CD4-positive, alpha-beta memory T cell (primary cell): ENCODE measurements around the gene ZNF609. TPM values are rescaled to one million over a fixed set of nuclear protein-coding genes. Genes with fewer than 3 reads are reported as not detected.

ENCODE experiments used
- CTCF ChIA-PET: fragments of 350-600 bp; sonication (Branson Sonifier 250); formaldehyde crosslinking; loops from one replicate; lab custom pipeline; 2021; ENCODE audit warnings: inconsistent platforms; ENCODE audit not compliant: partially characterized antibody; lab: Charles Lee
- POLR2A ChIA-PET: fragments of 350-600 bp; sonication (Branson Sonifier 250); formaldehyde crosslinking; loops from one replicate; lab custom pipeline; 2021; ENCODE audit not compliant: partially characterized antibody; lab: Charles Lee
- DNase-seq, 5 donors: peaks; one replicate each; pipeline versions ENCODE4 v3.0.0 to v3.0.0-alpha.2; 2020 to 2022; ENCODE audit warnings: mixed read lengths in 1 of 5
- H3K27ac ChIP-seq: one replicate; pipeline ENCODE4 v1.7.0; 2013; ENCODE audit warnings: low read depth, low read length
- H3K27me3 ChIP-seq: 2 replicates; pipeline ENCODE4 v1.7.0; 2013; ENCODE audit warnings: mild to moderate bottlenecking, low read length, moderate library complexity; ENCODE audit not compliant: insufficient read depth
- H3K36me3 ChIP-seq: 2 replicates; pipeline ENCODE4 v1.7.0; 2013; ENCODE audit warnings: mild to moderate bottlenecking, low read length, moderate library complexity; ENCODE audit not compliant: insufficient read depth
- H3K4me1 ChIP-seq: 2 replicates; pipeline ENCODE4 v1.7.0; 2013; ENCODE audit warnings: mild to moderate bottlenecking, low read length, moderate library complexity; ENCODE audit not compliant: insufficient read depth
- H3K4me3 ChIP-seq, 2 donors: one replicate each; pipeline ENCODE4 v1.7.0; 2013; ENCODE audit warnings: low read length in 2 of 2, mild to moderate bottlenecking in 1 of 2
- H3K9me3 ChIP-seq, 2 donors: one replicate each; pipeline ENCODE4 v1.7.0; 2013; ENCODE audit warnings: low read length in 2 of 2, control low read depth in 1 of 2; ENCODE audit not compliant: control insufficient read depth in 1 of 2
- H3K27ac Mint-ChIP-seq, 7 donors: one replicate each; pipeline ENCODE4 v1.8.0; 2020 to 2021; ENCODE audit warnings: mixed read lengths in 7 of 7, mild to moderate bottlenecking in 6 of 7, inconsistent platforms in 3 of 7, moderate library complexity in 3 of 7
- H3K27me3 Mint-ChIP-seq, 2 donors: one replicate each; pipeline ENCODE4 v1.8.0; 2020 to 2021; ENCODE audit warnings: mixed read lengths in 2 of 2
- H3K36me3 Mint-ChIP-seq, 2 donors: one replicate each; pipeline ENCODE4 v1.8.0; 2020 to 2021; ENCODE audit warnings: mixed read lengths in 2 of 2, inconsistent platforms in 1 of 2, mild to moderate bottlenecking in 1 of 2
- H3K4me1 Mint-ChIP-seq, 4 donors: one replicate each; pipeline ENCODE4 v1.8.0; 2020 to 2021; ENCODE audit warnings: mixed read lengths in 4 of 4, mild to moderate bottlenecking in 1 of 4
- H3K4me3 Mint-ChIP-seq, 8 donors: one replicate each; pipeline ENCODE4 v1.8.0; 2020 to 2021; ENCODE audit warnings: mixed read lengths in 8 of 8, mild to moderate bottlenecking in 7 of 8, moderate library complexity in 6 of 8, inconsistent platforms in 3 of 8
- H3K9me3 Mint-ChIP-seq, 8 donors: one replicate each; pipeline ENCODE4 v1.8.0; 2020 to 2021; ENCODE audit warnings: mixed read lengths in 8 of 8, mild to moderate bottlenecking in 5 of 8, inconsistent platforms in 3 of 8, moderate library complexity in 1 of 8
- intact Hi-C: fragments of 100-400 bp; cut with micrococcal nuclease; formaldehyde crosslinking; loops from one replicate; pipeline ENCODE4 v1.15.1; 2023
- polyA plus RNA-seq, 2 donors: library from polyadenylated mRNA; unstranded; fragments of 300-500 nt; fragmentation: Illumina TruSeq; gene quantifications; one replicate each; pipeline ENCODE4 v1.2.3, GENCODE V29; 2021
- total RNA-seq, 2 experiments: library from RNA; stranded (reverse); gene quantifications; one replicate each; pipeline ENCODE4 v1.2.3, GENCODE V29; 2021

The ZNF609 gene
- total and polyA plus RNA-seq, 4 experiments from 2014 or later, result 1.4 to 56.9 (median 35.1) TPM

GRCh38 chr15:64680097-64680496 lies 219.7 kb downstream of the ZNF609 start:
- Histone ChIP-seq H3K36me3 (peaks cover 50% of the 10 kb centered on the region), H3K27ac (no peak overlapping the region), H3K4me1 (no peaks in the 10 kb centered on the region), H3K27me3 (no peaks in the 10 kb centered on the region), H3K4me3 (no peak overlapping the region), H3K9me3 (no peaks in the 10 kb centered on the region)
- ChIA-PET CTCF (interaction anchor here (0.6 to 25.2 kb wide), 7 partner anchors 11 to 470 kb away, joined by 3 to 509 read pairs (median 3); no protein-coding TSS in a partner anchor), POLR2A (no interaction called here)
- H3K9me3 Mint-ChIP-seq, result no peaks in the 10 kb centered on the region
- peaks cover 56 to 87% of the 10 kb centered on the region in 2 donors for H3K36me3 Mint-ChIP-seq
- no peaks in the 10 kb centered on the region for H3K27me3 Mint-ChIP-seq
- no peak overlapping the region for H3K4me3 Mint-ChIP-seq
- peaks cover 0 to 3% (median 1%) of the 10 kb centered on the region in 4 donors for H3K4me1 Mint-ChIP-seq
- peak overlapping the region in 3 of 7 donors; percentile 61 to 81 (median 75) for H3K27ac Mint-ChIP-seq
- no peak for DNase-seq
- intact Hi-C loops, result loop anchor here (2.0 kb wide), 1 partner anchor 253 kb away; no protein-coding TSS in a partner anchor

DNA sequence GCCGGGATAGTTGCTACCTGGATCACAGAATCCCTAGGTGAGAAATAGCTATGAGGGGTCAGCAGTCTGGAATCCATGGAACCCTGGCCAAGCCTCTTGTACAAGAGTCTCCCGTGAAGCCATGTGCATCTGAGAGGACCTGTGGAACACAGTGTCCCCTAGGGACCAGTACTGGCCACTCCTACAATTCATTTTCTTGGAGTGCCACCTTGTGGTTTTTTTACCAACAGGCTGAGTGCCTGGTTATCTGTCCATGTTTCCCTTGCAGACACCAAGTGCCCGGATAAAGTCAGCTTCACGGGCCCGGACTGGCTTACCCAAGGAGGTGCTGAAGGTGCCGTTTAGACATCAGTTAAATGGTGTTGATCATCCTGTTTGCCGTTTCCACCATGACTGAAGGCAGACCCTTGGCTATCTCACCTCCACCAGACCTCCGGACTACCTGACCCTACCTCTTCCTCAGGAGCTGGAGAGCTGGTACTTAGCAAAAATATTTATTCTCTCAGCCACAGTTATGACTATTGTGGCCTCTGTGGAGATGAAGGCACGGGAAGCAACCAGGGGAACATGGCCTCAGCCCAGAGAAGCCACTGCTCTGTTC lies 221.1 kb downstream of the ZNF609 start:
- POLR2A ChIA-PET, result no interaction called here
- Mint-ChIP-seq H3K27ac (peak overlapping the region in 4 of 7 donors; percentile 22 to 68 (median 48)), H3K36me3 (peaks cover 50 to 87% of the 10 kb centered on the region in 2 donors), H3K4me3 (no peak overlapping the region), H3K4me1 (peaks cover 0 to 7% (median 3%) of the 10 kb centered on the region in 4 donors), H3K9me3 (no peaks in the 10 kb centered on the region), H3K27me3 (no peaks in the 10 kb centered on the region)
- Histone ChIP-seq H3K27ac (no peak overlapping the region), H3K36me3 (peaks cover 54% of the 10 kb centered on the region), H3K27me3 (no peaks in the 10 kb centered on the region), H3K4me1 (no peaks in the 10 kb centered on the region), H3K9me3 (no peaks in the 10 kb centered on the region), H3K4me3 (no peak overlapping the region)
- intact Hi-C loops, result loop anchor here (2.0 kb wide), 1 partner anchor 255 kb away; no protein-coding TSS in a partner anchor
- CTCF ChIA-PET, result interaction anchor here (0.6 to 25.2 kb wide), 8 partner anchors 9 to 294 kb away, joined by 3 to 509 read pairs (median 5); partner anchors contain the start of gene TRIP4
- DNase-seq, result no peak

DNA sequence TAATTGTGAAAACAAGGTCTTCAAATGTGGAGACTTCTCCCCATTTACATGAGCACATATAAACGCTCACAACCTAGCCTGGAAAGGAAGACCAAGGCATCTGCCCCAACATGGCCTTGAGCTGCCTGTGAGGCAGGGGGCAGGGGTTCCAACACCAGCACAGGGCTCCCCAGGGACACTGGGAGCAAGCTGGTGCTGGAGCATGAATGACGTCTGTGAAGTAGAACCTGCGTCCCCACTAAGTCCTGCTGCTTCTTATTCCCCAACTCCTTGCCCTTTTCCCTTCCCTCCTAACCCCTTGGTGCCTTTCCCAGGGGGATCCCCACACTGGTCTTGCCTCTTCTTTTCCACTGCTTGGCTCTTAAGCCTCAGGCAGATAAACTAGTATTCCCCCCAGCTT lies 221.9 kb downstream of the ZNF609 start:
- Mint-ChIP-seq H3K36me3 (peaks cover 50 to 89% of the 10 kb centered on the region in 2 donors), H3K27me3 (no peaks in the 10 kb centered on the region), H3K4me1 (peaks cover 0 to 7% (median 3%) of the 10 kb centered on the region in 4 donors), H3K4me3 (no peak overlapping the region), H3K9me3 (no peaks in the 10 kb centered on the region), H3K27ac (peak overlapping the region in 5 of 7 donors; percentile 46 to 75 (median 62))
- CTCF ChIA-PET, result interaction anchor here (1.0 to 25.2 kb wide), 7 partner anchors 8 to 294 kb away, joined by 3 to 509 read pairs (median 6); partner anchors contain the start of gene TRIP4
- Histone ChIP-seq H3K36me3 (peaks cover 54% of the 10 kb centered on the region), H3K4me3 (no peak overlapping the region), H3K9me3 (no peaks in the 10 kb centered on the region), H3K27ac (no peak overlapping the region), H3K4me1 (no peaks in the 10 kb centered on the region), H3K27me3 (no peaks in the 10 kb centered on the region)
- DNase-seq, result no peak
- intact Hi-C loops, result no loop called here
- POLR2A ChIA-PET, result interaction anchor here (1.1 kb wide), 1 partner anchor 252 kb away, joined by 3 read pairs; no protein-coding TSS in a partner anchor

- Mint-ChIP-seq H3K9me3 (no peaks in the 10 kb centered on the region), H3K4me3 (no peak overlapping the region), H3K36me3 (peaks cover 54 to 90% of the 10 kb centered on the region in 2 donors), H3K27me3 (no peaks in the 10 kb centered on the region), H3K27ac (peak overlapping the region in 6 of 7 donors; percentile 9 to 70 (median 36)), H3K4me1 (peaks cover 0 to 5% (median 2%) of the 10 kb centered on the region in 4 donors)
- ChIA-PET POLR2A (interaction anchor here (1.1 kb wide), 1 partner anchor 253 kb away, joined by 3 read pairs; no protein-coding TSS in a partner anchor), CTCF (interaction anchor here (1.3 to 25.2 kb wide), 4 partner anchors 10 to 349 kb away, joined by 3 to 509 read pairs (median 33); no protein-coding TSS in a partner anchor)
- H3K4me3 ChIP-seq, result no peak overlapping the region
- intact Hi-C loops, result no loop called here
- no peak overlapping the region for H3K27ac ChIP-seq
- no peak for DNase-seq
- H3K36me3 ChIP-seq, result peaks cover 57% of the 10 kb centered on the region
- H3K9me3 ChIP-seq, result no peaks in the 10 kb centered on the region
- H3K27me3 ChIP-seq, result no peaks in the 10 kb centered on the region
- no peaks in the 10 kb centered on the region for H3K4me1 ChIP-seq
Observed at GRCh38 chr15:64683378-64683777, 223.0 kb downstream of the ZNF609 start.

- Histone ChIP-seq H3K4me3 (no peak overlapping the region), H3K4me1 (no peaks in the 10 kb centered on the region), H3K36me3 (peaks cover 67% of the 10 kb centered on the region), H3K27me3 (no peaks in the 10 kb centered on the region), H3K27ac (no peak overlapping the region), H3K9me3 (no peaks in the 10 kb centered on the region)
- ChIA-PET POLR2A (interaction anchor here (1.0 to 1.5 kb wide), 2 partner anchors 42 to 43 kb away, joined by 3 to 4 read pairs; no protein-coding TSS in a partner anchor), CTCF (interaction anchor here (0.6 to 25.2 kb wide), 12 partner anchors 10 to 522 kb away, joined by 3 to 509 read pairs (median 6); no protein-coding TSS in a partner anchor)
- Mint-ChIP-seq H3K27ac (peak overlapping the region in 2 of 7 donors; percentile 57 to 75), H3K4me3 (no peak overlapping the region), H3K36me3 (peaks cover 44 to 84% of the 10 kb centered on the region in 2 donors), H3K27me3 (no peaks in the 10 kb centered on the region), H3K4me1 (peaks cover 0 to 5% (median 2%) of the 10 kb centered on the region in 4 donors), H3K9me3 (peaks cover 0 to 3% (median 0%) of the 10 kb centered on the region in 8 donors)
- intact Hi-C loops, result no loop called here
- no peak for DNase-seq
Observed at GRCh38 chr15:64685230-64685888, 225.0 kb downstream of the ZNF609 start.

DNA sequence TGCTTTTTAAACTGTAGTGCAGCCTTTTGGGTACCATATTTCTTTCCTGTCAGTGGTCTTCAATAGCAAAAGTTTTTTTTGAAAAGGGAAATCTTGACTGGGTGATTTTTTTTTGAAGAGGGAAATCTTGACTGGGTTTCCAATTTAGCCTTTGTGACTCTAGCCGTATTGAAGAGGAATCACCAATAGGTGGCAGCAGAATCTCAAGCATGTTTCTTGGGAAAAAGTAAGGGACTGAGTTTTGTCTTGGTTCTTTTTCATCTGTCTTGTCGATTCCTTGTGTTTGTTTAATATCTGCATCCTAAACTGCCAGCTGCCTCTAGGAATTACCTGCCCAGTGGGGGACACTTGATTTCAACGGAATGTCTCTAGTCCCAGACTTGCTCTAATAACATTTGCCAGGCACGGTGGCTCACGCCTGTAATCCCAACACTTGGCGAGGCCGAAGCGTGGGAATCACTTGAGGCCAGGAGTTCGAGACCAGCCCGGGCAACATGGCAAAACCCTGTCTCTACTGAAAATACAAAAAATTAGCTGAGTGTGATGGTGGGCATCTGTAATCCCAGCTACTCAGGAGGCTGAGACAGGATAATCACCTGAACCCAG lies 225.9 kb downstream of the ZNF609 start:
- Mint-ChIP-seq H3K27ac (peak overlapping the region in 1 of 7 donors; percentile 68), H3K4me3 (no peak overlapping the region), H3K27me3 (no peaks in the 10 kb centered on the region), H3K36me3 (peaks cover 38 to 82% of the 10 kb centered on the region in 2 donors), H3K4me1 (peaks cover 0 to 5% (median 3%) of the 10 kb centered on the region in 4 donors), H3K9me3 (peaks cover 0 to 3% (median 0%) of the 10 kb centered on the region in 8 donors)
- ChIA-PET CTCF (interaction anchor here (0.6 to 25.2 kb wide), 19 partner anchors 9 to 263 kb away, joined by 3 to 509 read pairs (median 4); no protein-coding TSS in a partner anchor), POLR2A (interaction anchor here (1.0 to 1.5 kb wide), 4 partner anchors 11 to 259 kb away, joined by 3 to 4 read pairs (median 4); no protein-coding TSS in a partner anchor)
- no peak overlapping the region for H3K27ac ChIP-seq
- H3K27me3 ChIP-seq, result no peaks in the 10 kb centered on the region
- H3K4me1 ChIP-seq, result no peaks in the 10 kb centered on the region
- intact Hi-C loops, result loop anchor here (1.0 to 2.0 kb wide), 2 partner anchors 42 to 255 kb away; no protein-coding TSS in a partner anchor
- no peak overlapping the region for H3K4me3 ChIP-seq
- no peaks in the 10 kb centered on the region for H3K9me3 ChIP-seq
- peak in 4 of 5 donors; percentile 32 to 44 (median 32) for DNase-seq
- H3K36me3 ChIP-seq, result peaks cover 67% of the 10 kb centered on the region
